Mesenteric fat pad (tissue), 1 donor: ENCODE data around the gene TAPT1. TPM values are rescaled to one million over a fixed set of nuclear protein-coding genes. Genes with fewer than 3 reads are reported as not detected.
A peak's percentile ranks its signal among the peaks of the same experiment; 100 is the strongest.
"Not testable (repeated sequence)": the region's sequence is repeated elsewhere in the genome, so short reads cannot be mapped to it uniquely, and the experiment has no call there.

Source experiments
- DNase-seq: peaks from one replicate; pipeline ENCODE4 v3.0.0-alpha.2; 2020; ENCODE audit warnings: low spot score
- total RNA-seq: library from RNA; stranded (reverse); fragmentation: NEBNext Ultra II Directional; extraction: Animal tissue kit (Norgen Biotek cat#: 25700); gene quantifications from one replicate; pipeline ENCODE4 v1.2.1, GENCODE V29; 2021
- donor health status: DM: yes; HTN: yes; CAD: no.

TAPT1 gene
- total RNA-seq, 1 donor from 2014 or later = 44.2 TPM

DNA sequence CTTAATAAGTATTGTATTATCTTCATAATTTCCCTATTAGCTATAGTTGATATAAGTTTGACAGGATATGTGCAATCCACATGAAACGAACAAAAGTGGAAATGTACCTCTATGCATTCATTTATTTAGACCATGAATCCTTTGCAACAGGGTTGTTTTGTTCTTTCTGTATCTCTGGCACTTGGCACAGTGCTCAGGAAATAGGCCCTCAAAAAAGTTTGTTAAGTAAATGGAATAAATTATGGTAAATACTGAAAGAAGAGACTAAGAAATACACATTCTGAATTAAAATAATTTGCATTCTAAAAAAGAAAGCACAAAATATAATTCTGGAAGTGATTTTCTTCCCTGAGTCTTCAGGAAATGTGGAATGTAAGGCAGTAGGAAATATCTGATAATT, 39.3 kb downstream of the TAPT1 start:
- DNase-seq = no peak

DNA sequence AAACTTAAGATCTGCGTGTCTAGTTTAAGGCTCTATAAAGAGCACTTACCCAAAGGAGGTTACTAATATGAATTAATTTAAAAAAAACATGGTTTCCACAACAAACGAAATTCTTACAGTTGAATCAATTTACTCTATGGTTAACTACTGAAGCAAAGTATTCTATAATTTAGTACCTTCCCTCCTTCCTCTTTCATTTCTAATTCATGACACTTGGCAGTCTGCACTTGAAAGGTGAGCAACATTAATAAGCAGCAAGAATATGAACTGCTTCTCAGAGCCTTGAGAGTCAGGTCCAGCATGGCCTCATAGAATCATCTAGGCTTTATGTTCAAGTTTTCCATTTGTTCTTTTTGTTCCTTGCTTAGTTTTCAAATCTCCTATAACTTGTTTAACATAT, 42.7 kb downstream of the TAPT1 start:
- DNase-seq = no peak

DNA sequence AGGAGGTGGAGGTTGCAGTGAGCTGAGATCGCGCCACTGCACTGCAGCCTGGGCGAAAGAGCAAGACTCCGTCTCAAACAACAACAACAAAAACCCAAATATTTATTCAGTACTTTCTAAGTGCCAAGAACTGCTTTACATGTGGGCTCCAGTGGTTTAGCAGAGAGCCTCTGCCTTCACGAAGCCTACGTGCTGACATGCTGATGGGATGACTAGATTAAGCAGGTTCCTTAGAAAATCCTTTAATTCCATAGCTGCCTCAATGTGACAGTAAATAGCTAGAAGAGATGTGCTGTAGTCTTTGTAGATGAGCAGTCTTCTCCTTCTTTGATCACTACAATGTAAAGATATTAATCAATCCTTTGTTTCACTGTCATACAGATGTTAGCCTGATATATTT, 49.6 kb downstream of the TAPT1 start:
- no peak for DNase-seq

DNA sequence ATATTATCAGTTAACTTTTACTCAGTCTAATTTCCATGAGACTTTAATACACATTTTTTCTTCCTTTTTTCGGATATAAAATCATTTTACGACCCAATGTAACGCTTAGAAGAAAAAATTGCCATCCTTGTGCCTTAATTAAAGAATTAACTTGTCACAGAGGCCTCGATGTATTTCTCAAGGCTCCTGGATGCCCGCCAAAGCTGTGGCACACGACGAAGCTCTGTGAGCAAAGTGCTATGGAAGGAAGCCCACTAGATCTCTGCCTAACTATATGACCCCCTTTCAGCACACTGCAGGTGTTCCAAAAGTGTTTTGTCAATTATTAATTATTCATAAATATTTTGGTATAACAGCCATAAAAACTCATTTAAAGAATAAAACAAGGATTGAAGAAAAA, 54.4 kb downstream of the TAPT1 start:
- DNase-seq = no peak

GRCh38 chr4:16169490-16169889, 56.8 kb downstream of the TAPT1 start:
- DNase-seq = no peak

DNA sequence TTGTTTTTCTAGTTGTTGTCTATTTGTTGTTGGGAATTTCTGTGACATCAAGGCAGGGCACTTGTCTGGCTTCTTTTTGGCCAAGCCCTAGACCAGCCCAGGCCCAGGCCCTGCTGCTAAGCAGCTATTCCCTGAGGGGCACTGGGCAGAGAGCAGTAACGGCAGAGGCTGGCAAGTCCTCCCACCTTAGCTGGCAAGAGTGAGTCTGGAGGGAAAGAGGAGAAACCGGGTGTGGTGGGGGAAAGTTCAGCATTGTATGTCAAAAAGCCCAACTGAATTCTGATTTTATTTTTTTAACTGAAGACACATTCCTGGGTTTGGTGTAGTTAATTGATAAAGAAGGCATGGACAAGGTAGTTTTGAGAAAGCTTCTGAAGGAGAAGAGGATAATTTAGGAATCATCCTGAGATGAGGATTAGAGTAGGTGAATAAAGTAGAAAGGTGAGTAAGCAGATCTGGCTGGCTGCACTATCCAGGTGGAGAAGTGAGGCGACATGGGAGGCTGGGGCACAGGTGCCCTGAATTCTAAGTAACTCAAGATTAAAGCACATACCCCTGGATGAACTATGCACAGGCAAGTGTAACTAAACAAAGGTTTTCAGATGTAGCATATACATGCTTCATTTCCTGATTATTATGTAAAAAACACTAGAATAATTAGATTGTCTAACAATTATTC, 57.4 kb downstream of the TAPT1 start:
- DNase-seq = no peak

DNA sequence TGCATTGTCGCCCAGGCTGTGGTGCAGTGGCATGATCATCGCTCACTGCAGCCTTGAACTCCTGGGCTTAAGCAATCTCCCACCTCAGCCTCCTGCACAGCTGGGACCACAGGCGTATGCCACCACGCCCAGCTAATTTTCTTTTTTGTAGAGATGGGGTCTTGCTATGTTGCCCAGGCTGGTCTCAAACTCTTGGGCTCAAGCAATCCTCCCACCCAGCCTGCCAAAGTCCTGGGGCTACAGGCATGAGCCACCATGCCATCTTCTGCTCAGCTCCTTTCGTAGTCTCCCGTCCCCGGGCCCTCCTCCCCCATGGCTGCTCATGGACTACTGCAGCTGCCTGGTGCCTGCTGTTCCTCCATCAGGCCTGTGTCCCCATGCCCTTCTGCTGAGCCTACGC, 58.1 kb downstream of the TAPT1 start:
- no peak for DNase-seq

GRCh38 chr4:16165931-16166330, 60.3 kb downstream of the TAPT1 start:
- no peak for DNase-seq

GRCh38 chr4:16162891-16163290, 63.4 kb downstream of the TAPT1 start:
- DNase-seq = no peak

DNA sequence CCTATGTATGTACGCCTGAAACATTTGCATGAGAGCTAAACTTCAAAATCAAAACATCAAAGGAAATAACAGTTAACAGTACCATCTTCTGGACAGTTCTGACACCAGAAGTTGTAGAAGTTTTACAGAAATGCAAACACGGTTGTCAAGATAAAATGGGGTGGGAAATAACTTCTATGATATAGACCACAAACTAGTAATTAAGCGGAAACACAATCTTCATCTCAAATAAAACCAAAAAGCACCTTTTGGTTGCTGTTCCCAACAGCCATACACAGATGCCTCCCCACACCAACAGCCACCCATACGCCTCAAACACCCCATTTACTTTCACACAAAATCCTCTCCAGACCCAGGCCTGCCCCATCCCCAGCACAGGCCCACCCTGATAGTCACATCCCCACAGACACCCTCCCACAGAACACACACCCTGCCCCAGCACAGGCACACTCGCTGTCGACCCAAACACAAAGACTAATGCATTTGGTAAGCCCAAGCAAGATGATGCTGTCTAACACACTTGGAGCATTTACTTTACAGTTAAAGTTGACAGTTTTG, 64.3 kb downstream of the TAPT1 start:
- DNase-seq = no peak

- DNase-seq = no peak
Measured at GRCh38 chr4:16160457-16160856, 65.8 kb downstream of the TAPT1 start.

GRCh38 chr4:16159286-16159685, 67.0 kb downstream of the TAPT1 start:
- DNase-seq = no peak

- DNase-seq = no peak
Measured at GRCh38 chr4:16158504-16158852, 67.8 kb downstream of the TAPT1 start.

DNA sequence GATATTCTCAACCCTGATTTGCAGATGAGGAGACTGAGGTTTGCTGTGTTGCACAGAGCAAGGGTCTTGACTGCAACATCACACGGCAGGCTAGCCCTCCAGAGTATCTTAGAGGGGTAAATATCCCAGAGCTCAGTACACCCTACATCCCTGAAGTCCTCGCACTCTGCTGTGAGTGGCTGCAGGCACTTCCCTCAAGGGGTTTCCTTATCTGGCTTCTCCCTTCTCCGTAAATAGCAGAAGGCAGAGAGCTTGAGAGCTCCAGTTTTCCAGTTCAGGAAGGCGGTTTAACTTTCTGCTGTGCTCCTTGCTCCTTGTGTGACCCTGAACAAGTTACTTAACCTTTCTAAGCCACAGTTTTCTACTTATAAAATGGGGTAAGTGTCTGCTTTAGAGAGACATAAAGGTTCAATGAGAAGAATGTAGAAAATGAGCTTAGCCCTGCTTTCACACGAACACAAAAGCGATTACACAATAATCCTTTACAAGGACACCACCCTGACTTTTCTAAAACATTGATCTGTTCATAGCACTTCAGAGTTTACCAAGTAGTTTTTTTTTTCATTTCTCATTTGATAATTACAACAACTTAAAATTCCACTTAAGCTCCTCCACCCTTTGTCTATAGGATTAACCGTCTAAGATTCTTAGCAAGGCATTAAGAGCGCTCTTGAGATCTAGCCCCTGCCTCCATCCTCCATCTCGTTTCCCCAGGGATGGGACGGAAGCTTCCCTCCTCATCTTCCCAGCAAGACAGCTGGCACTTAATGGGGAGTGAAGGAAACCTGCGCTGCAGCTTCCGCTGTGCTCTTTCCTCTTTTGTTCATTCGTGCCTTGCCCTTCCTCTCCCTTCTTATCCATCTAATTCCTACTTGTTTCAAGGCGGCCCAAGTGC, 68.4 kb downstream of the TAPT1 start:
- DNase-seq = no peak

DNA sequence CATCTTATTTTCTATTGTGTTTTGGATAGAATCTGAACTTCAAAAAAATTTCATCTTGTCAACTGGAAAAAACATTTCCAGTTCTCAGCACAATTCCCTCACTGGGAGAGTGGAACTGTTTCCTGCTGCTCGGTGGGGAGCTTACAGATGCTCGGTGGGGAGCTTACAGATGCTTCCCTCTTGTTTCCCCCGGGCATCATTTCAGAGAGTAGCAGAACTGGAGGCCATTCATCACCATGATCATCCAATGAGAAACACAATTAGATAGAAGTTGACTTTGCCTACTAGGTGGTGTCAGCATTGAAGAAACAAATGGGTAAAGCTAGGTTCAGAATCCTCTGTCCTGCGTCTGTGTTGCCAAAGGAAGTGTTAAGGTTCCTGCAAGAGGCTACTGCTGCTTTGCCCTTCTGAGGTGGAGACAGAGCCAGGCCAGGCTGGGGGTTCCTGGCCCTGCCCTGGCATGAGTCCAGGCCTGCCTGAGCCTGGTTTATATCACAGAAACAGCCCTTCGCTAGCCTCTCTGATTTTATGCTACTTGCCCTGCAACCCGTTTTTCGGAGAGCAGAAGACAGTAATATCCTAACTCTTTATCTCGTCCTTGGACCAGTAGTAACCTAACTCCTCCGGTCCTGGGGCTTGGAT, 70.6 kb downstream of the TAPT1 start:
- no peak for DNase-seq

DNA sequence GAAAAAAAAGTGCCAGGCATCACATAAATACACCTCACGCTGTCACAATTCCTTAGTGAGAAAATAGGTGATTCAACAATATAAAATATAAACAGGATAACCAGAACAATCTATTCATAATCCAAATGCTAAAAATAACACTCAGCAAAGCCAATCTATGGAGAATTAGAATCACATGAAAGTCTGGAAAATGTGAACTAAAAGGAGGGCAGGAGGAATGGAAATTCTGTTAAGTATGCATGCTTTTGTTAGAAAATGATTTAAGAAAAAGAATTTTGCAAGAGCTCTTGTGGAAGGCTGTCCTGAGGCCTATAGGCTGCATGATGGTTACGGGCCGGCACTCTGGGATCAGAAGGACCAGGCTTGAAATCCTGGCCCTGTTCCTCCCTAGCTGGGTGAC, 71.8 kb downstream of the TAPT1 start:
- DNase-seq = no peak

GRCh38 chr4:16150716-16151115, 75.6 kb downstream of the TAPT1 start:
- no peak for DNase-seq

- DNase-seq = not testable (repeated sequence)
Measured at GRCh38 chr4:16144913-16145312, 81.4 kb downstream of the TAPT1 start.

DNA sequence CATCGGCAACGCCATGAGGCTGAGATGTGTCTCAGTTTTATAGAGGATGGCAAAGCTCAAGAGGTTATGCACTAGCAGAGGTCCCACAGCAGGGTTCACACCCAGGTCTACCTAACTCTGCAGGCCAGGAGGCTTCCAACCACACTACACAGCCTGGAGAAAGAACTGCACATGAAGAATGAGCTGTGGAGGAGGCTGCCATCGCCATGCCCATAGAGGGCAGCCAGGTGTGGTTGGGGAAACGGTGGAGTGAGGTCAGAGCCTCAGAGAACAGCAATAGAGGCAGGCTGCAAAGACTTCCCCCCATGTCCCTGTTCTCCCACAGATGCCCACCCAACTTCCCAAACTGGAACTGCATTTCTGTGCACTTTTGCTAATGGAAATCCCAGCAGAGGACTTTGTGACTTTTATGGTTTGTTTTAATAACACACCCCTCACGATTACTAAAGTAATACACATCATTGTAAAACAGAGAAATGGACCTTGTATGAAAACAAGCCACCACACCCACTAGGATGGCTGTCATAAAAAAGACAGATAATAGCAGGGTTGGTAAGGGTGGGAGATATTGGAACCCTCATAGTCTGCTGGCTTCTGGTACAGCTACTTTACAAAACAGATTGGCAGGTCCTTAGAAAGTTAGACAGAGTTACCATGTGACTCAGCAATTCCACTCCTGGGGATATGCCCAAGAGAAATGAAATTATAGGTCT, 83.5 kb downstream of the TAPT1 start:
- DNase-seq = peak; percentile 72

- no peak for DNase-seq
Measured at GRCh38 chr4:16140879-16141249, 85.4 kb downstream of the TAPT1 start.

DNA sequence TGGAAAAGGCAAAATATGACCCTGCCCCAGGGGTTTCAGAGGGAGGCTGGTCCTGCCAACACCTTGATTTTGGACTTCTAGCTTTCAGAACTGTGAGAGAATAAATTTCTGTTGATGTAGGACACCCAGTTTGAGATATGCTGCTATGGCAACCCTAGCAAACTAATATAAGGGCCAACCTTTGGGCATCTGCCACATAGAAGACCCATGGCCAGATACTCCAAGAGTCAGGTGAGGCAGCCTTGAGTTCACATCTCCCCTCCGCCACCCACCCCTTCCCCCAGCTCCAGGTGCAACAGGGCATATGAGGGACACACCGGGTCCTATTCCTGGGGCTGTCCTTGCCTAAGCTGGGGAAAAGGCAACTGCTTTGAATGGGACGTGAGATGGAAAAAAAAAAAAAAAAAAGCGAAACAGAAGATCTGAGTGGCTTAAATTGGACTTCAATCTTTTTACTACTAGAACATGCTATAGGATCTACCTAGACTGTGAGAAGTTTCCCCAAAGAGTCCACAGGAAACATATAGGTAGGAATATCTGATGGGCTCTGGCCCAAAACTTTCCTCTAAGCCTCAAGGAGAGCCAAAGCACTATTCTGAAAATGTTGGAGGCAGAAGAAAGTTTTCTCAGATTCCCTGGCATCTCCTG, 85.9 kb downstream of the TAPT1 start:
- no peak for DNase-seq
